GM12878 (cell line): Measurements from ENCODE around the gene TMPRSS11B. TPM values are rescaled to one million over a fixed set of nuclear protein-coding genes. Genes with fewer than 3 reads are reported as not detected.

Experiments used
- BCL11A ChIP-seq: IDR thresholded peaks from 2 replicates; pipeline ENCODE4 v1.6.1; 2011; ENCODE audit warnings: low read depth, low read length
- BHLHE40 ChIP-seq, 2 experiments: fragments of 450-650 bp in 1 of 2; IDR thresholded peaks; 2 replicates each; pipeline ENCODE4 v1.6.1; 2011 to 2017; ENCODE audit warnings: low read depth in 2 of 2, borderline replicate concordance in 1 of 2, improper control_type of control experiment in 1 of 2, low read length in 1 of 2, mild to moderate bottlenecking in 1 of 2
- CREB1 ChIP-seq: IDR thresholded peaks from 2 replicates; pipeline ENCODE4 v1.6.1; 2012; ENCODE audit warnings: low read depth, mild to moderate bottlenecking, inconsistent platforms
- IKZF1 ChIP-seq: fragments of 450-650 bp; conservative IDR thresholded peaks from 2 replicates; pipeline ENCODE4 v1.6.1; 2017; ENCODE audit warnings: antibody characterized with exemption, mild to moderate bottlenecking
- IKZF2 ChIP-seq, 2 experiments: fragments of 450-650 bp; IDR thresholded peaks; 2 replicates each; pipeline ENCODE4 v1.6.1; 2017; ENCODE audit warnings: mild to moderate bottlenecking in 2 of 2, moderate library complexity in 2 of 2
- IRF4 ChIP-seq: IDR thresholded peaks from 2 replicates; pipeline ENCODE4 v1.6.1; 2011; ENCODE audit warnings: low read depth, low read length
- NR2C1 ChIP-seq: fragments of 450-650 bp; IDR thresholded peaks from 2 replicates; pipeline ENCODE4 v1.6.1; 2017; ENCODE audit warnings: antibody characterized with exemption, mild to moderate bottlenecking, moderate library complexity
- PML ChIP-seq: IDR thresholded peaks from 2 replicates; pipeline ENCODE4 v1.6.1; 2012; ENCODE audit warnings: low read length, inconsistent platforms
- SIX5 ChIP-seq: IDR thresholded peaks from 2 replicates; pipeline ENCODE4 v1.6.1; 2011; ENCODE audit warnings: mild to moderate bottlenecking, low read depth, low read length, moderate library complexity; ENCODE audit not compliant: severe bottlenecking
- TAF1 ChIP-seq: IDR thresholded peaks from 2 replicates; pipeline ENCODE4 v1.6.1; 2011; ENCODE audit warnings: mild to moderate bottlenecking, low read depth, low read length, borderline replicate concordance
- TARDBP ChIP-seq: IDR thresholded peaks from 2 replicates; pipeline ENCODE4 v1.6.1; 2016; ENCODE audit warnings: borderline replicate concordance
- polyA plus RNA-seq, 11 experiments: library from polyadenylated mRNA; depleted of rRNA in 4 of 11; unstranded in 6 of 11; stranded (reverse) in 5 of 11; fragments of >200 nt; fragmentation: Nextera tagmentation in 4 of 11; fragmentation: Illumina TruSeq in 1 of 11; extraction: Ambion mirVana in 4 of 11; extraction: Trizol in 1 of 11; gene quantifications; 1 replicate in 1 of 11; 2 replicates in 10 of 11; pipeline versions ENCODE4 v1.2.1 to v1.2.3, GENCODE V29; 2011 to 2016; ENCODE audit warnings: inconsistent platforms in 2 of 11, missing spikeins in 2 of 11, low read depth in 1 of 11
- total RNA-seq, 4 experiments: library from RNA; depleted of rRNA in 3 of 4; stranded (reverse); fragments of >200 nt in 3 of 4; fragmentation: Illumina TruSeq in 1 of 4; extraction: Trizol in 1 of 4; gene quantifications; 2 replicates each; pipeline versions ENCODE4 v1.2.1 to v1.2.3, GENCODE V29; 2013 to 2021
- TF ChIP-seq, protein P1 (sequence below): IDR thresholded peaks from 2 replicates; pipeline ENCODE4 v1.6.1; 2011; ENCODE audit warnings: mild to moderate bottlenecking, low read depth, low read length, moderate library complexity; ENCODE audit not compliant: insufficient replicate concordance
- TF ChIP-seq, protein P2 (sequence below): IDR thresholded peaks from 2 replicates; pipeline ENCODE4 v1.6.1; 2011; ENCODE audit warnings: borderline replicate concordance, low read depth, mild to moderate bottlenecking, moderate library complexity, low read length; ENCODE audit not compliant: insufficient read depth, poor library complexity, severe bottlenecking
- TF ChIP-seq, protein P3 (sequence below): fragments of 450-650 bp; formaldehyde crosslinking; IDR thresholded peaks from 2 replicates; pipeline ENCODE4 v1.4.0; 2020; ENCODE audit warnings: mild to moderate bottlenecking, moderate library complexity
- TF ChIP-seq, protein P4 (sequence below): IDR thresholded peaks from 2 replicates; pipeline ENCODE4 v1.6.1; 2011; ENCODE audit warnings: low read depth, low read length, improper control_type of control experiment, borderline replicate concordance
- TF ChIP-seq, protein P5 (sequence below): fragments of 450-650 bp; IDR thresholded peaks from 2 replicates; pipeline ENCODE4 v1.6.1; 2018; ENCODE audit warnings: borderline replicate concordance, mild to moderate bottlenecking; ENCODE audit not compliant: partially characterized antibody
- TF ChIP-seq, protein P6 (sequence below): IDR thresholded peaks from 2 replicates; pipeline ENCODE4 v1.6.1; 2011; ENCODE audit warnings: low read depth, mild to moderate bottlenecking, low read length, moderate library complexity, borderline replicate concordance; ENCODE audit errors: extremely low read depth
- TF ChIP-seq, protein P7 (sequence below): fragments of 450-650 bp; IDR thresholded peaks from 2 replicates; pipeline ENCODE4 v1.6.1; 2016; ENCODE audit warnings: mild to moderate bottlenecking

TMPRSS11B gene
- total and polyA plus RNA-seq, 10 of the 15 experiments (the other 5 are each of a cell fraction or from before 2014, with no cell fraction given): not detected

DNA sequence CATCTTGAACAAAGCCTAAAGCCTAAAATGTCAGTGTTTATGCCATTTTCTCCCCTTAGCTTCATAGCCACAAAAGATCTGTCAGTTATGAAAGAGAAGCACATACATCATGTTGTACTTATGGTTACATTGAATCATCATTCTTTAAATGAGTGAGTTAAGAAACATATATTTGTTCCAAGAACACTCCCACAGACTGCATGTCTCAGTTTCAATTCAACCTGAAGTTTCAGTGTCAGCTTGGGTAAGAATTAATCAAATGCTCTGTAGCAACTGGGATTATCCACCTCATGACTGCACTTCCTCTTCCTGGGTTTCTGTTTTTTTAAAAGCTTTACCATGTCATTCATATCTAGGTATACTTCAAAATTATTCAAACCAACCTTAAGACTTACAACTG is 3.9 kb upstream of the TMPRSS11B start (continued):
- TF ChIP-seq, protein P1, sequence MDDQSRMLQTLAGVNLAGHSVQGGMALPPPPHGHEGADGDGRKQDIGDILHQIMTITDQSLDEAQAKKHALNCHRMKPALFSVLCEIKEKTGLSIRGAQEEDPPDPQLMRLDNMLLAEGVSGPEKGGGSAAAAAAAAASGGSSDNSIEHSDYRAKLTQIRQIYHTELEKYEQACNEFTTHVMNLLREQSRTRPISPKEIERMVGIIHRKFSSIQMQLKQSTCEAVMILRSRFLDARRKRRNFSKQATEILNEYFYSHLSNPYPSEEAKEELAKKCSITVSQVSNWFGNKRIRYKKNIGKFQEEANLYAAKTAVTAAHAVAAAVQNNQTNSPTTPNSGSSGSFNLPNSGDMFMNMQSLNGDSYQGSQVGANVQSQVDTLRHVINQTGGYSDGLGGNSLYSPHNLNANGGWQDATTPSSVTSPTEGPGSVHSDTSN: no peak
- TF ChIP-seq, protein P2, sequence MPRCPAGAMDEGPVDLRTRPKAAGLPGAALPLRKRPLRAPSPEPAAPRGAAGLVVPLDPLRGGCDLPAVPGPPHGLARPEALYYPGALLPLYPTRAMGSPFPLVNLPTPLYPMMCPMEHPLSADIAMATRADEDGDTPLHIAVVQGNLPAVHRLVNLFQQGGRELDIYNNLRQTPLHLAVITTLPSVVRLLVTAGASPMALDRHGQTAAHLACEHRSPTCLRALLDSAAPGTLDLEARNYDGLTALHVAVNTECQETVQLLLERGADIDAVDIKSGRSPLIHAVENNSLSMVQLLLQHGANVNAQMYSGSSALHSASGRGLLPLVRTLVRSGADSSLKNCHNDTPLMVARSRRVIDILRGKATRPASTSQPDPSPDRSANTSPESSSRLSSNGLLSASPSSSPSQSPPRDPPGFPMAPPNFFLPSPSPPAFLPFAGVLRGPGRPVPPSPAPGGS: no peak
- TF ChIP-seq, protein P3, sequence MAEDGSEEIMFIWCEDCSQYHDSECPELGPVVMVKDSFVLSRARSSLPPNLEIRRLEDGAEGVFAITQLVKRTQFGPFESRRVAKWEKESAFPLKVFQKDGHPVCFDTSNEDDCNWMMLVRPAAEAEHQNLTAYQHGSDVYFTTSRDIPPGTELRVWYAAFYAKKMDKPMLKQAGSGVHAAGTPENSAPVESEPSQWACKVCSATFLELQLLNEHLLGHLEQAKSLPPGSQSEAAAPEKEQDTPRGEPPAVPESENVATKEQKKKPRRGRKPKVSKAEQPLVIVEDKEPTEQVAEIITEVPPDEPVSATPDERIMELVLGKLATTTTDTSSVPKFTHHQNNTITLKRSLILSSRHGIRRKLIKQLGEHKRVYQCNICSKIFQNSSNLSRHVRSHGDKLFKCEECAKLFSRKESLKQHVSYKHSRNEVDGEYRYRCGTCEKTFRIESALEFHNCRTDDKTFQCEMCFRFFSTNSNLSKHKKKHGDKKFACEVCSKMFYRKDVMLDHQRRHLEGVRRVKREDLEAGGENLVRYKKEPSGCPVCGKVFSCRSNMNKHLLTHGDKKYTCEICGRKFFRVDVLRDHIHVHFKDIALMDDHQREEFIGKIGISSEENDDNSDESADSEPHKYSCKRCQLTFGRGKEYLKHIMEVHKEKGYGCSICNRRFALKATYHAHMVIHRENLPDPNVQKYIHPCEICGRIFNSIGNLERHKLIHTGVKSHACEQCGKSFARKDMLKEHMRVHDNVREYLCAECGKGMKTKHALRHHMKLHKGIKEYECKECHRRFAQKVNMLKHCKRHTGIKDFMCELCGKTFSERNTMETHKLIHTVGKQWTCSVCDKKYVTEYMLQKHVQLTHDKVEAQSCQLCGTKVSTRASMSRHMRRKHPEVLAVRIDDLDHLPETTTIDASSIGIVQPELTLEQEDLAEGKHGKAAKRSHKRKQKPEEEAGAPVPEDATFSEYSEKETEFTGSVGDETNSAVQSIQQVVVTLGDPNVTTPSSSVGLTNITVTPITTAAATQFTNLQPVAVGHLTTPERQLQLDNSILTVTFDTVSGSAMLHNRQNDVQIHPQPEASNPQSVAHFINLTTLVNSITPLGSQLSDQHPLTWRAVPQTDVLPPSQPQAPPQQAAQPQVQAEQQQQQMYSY (CRISPR knock-in tag): no peak
- TF ChIP-seq, protein P4, sequence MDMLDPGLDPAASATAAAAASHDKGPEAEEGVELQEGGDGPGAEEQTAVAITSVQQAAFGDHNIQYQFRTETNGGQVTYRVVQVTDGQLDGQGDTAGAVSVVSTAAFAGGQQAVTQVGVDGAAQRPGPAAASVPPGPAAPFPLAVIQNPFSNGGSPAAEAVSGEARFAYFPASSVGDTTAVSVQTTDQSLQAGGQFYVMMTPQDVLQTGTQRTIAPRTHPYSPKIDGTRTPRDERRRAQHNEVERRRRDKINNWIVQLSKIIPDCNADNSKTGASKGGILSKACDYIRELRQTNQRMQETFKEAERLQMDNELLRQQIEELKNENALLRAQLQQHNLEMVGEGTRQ: no peak
- TF ChIP-seq, protein P5, sequence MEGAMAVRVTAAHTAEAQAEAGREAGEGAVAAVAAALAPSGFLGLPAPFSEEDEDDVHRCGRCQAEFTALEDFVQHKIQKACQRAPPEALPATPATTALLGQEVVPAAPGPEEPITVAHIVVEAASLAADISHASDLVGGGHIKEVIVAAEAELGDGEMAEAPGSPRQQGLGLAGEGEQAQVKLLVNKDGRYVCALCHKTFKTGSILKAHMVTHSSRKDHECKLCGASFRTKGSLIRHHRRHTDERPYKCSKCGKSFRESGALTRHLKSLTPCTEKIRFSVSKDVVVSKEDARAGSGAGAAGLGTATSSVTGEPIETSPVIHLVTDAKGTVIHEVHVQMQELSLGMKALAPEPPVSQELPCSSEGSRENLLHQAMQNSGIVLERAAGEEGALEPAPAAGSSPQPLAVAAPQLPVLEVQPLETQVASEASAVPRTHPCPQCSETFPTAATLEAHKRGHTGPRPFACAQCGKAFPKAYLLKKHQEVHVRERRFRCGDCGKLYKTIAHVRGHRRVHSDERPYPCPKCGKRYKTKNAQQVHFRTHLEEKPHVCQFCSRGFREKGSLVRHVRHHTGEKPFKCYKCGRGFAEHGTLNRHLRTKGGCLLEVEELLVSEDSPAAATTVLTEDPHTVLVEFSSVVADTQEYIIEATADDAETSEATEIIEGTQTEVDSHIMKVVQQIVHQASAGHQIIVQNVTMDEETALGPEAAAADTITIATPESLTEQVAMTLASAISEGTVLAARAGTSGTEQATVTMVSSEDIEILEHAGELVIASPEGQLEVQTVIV: no peak
- TF ChIP-seq BHLHE40 (IDR thresholded peaks at IDR 0.05; ENCODE audit: borderline replicate concordance in 1 of 2, low read depth in 2 of 2, low read length in 1 of 2) (no peak), IRF4 (no peak), PML (no peak), CREB1 (peak; percentile 50; the same call in 1 of the 2 replicates), IKZF2 (IDR thresholded peaks at IDR 0.05) (peak; percentile 62 to 66; a peak in 3 of 4 replicates), SIX5 (no peak), TAF1 (no peak), NR2C1 (no peak), TARDBP (no peak), IKZF1 (peak; percentile 64), BCL11A (no peak)
- TF ChIP-seq, protein P6, sequence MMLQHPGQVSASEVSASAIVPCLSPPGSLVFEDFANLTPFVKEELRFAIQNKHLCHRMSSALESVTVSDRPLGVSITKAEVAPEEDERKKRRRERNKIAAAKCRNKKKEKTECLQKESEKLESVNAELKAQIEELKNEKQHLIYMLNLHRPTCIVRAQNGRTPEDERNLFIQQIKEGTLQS: no peak
- TF ChIP-seq, protein P7, sequence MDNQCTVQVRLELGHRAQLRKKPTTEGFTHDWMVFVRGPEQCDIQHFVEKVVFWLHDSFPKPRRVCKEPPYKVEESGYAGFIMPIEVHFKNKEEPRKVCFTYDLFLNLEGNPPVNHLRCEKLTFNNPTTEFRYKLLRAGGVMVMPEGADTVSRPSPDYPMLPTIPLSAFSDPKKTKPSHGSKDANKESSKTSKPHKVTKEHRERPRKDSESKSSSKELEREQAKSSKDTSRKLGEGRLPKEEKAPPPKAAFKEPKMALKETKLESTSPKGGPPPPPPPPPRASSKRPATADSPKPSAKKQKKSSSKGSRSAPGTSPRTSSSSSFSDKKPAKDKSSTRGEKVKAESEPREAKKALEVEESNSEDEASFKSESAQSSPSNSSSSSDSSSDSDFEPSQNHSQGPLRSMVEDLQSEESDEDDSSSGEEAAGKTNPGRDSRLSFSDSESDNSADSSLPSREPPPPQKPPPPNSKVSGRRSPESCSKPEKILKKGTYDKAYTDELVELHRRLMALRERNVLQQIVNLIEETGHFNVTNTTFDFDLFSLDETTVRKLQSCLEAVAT: no peak
